UCSD-AML1 (cell line): Measurements from ENCODE around the gene OR51B6.
"Not testable (repeated sequence)": the region's sequence is repeated elsewhere in the genome, so short reads cannot be mapped to it uniquely, and the experiment has no call there.

ENCODE experiments used
- DNase-seq: peaks from one replicate; lab custom pipeline; 2025; ENCODE audit not compliant: unreplicated experiment; lab: John Stamatoyannopoulos, UW

OR51B6 gene

GRCh38 chr11:5363679-5364078 lies 12.4 kb downstream of the OR51B6 start:
- DNase-seq, result no peak

- DNase-seq, result no peak
Observed at GRCh38 chr11:5364214-5364613, 12.9 kb downstream of the OR51B6 start.

GRCh38 chr11:5366365-5366764 lies 15.1 kb downstream of the OR51B6 start:
- not testable (repeated sequence) for DNase-seq

- DNase-seq, result no peak
Observed at GRCh38 chr11:5366856-5367255, 15.5 kb downstream of the OR51B6 start.

- no peak for DNase-seq
Observed at GRCh38 chr11:5367448-5368074, 16.3 kb downstream of the OR51B6 start.

GRCh38 chr11:5368502-5369043 lies 17.3 kb downstream of the OR51B6 start:
- no peak for DNase-seq

GRCh38 chr11:5369789-5370188 lies 18.5 kb downstream of the OR51B6 start:
- DNase-seq, result no peak

- peak; percentile 32 for DNase-seq
Observed at GRCh38 chr11:5380740-5381342, 29.5 kb downstream of the OR51B6 start.

GRCh38 chr11:5383576-5383975 lies 32.3 kb downstream of the OR51B6 start, which contains the start of gene OR51M1:
OR51M1 (plus strand) TSS chr11:5383812; CDS start chr11:5389399, 5,587 bp downstream.
- no peak for DNase-seq

GRCh38 chr11:5384335-5384734 lies 33.0 kb downstream of the OR51B6 start:
- DNase-seq, result no peak

- no peak for DNase-seq
Observed at GRCh38 chr11:5390210-5390609, 38.9 kb downstream of the OR51B6 start.

- DNase-seq, result no peak
Observed at GRCh38 chr11:5394091-5394490, 42.8 kb downstream of the OR51B6 start.

GRCh38 chr11:5398936-5399335 lies 47.6 kb downstream of the OR51B6 start:
- no peak for DNase-seq
